HG02642 (cell line): ENCODE data around the gene PODNL1.
"Not testable (repeated sequence)": the region's sequence is repeated elsewhere in the genome, so short reads cannot be mapped to it uniquely, and the experiment has no call there.

Experiments
- ATAC-seq: cut with Tn5 transposase; IDR thresholded peaks from one replicate; pipeline ENCODE4 v1.9.1; 2021; ENCODE audit warnings: mild to moderate bottlenecking; ENCODE audit not compliant: unreplicated experiment, poor library complexity

Gene PODNL1

GRCh38 chr19:13974073-13974472 lies 35.9 kb upstream of the PODNL1 start:
- ATAC-seq: no peak

GRCh38 chr19:13973479-13973878 lies 35.3 kb upstream of the PODNL1 start:
- not testable (repeated sequence) for ATAC-seq

- ATAC-seq: no peak
Measured at GRCh38 chr19:13972368-13973155, 34.3 kb upstream of the PODNL1 start.

GRCh38 chr19:13971868-13972267 lies 33.7 kb upstream of the PODNL1 start:
- not testable (repeated sequence) for ATAC-seq

GRCh38 chr19:13969897-13970296 lies 31.7 kb upstream of the PODNL1 start:
- ATAC-seq: no peak

- ATAC-seq: no peak
Measured at GRCh38 chr19:13968999-13969398, 30.8 kb upstream of the PODNL1 start.

- ATAC-seq: no peak
Measured at GRCh38 chr19:13968383-13968935, 30.2 kb upstream of the PODNL1 start.

GRCh38 chr19:13967206-13967605 lies 29.0 kb upstream of the PODNL1 start:
- ATAC-seq: not testable (repeated sequence)

GRCh38 chr19:13966684-13967128 lies 28.5 kb upstream of the PODNL1 start:
- no peak for ATAC-seq

GRCh38 chr19:13965926-13966683 lies 27.9 kb upstream of the PODNL1 start:
- no peak for ATAC-seq

GRCh38 chr19:13965377-13965896 lies 27.2 kb upstream of the PODNL1 start:
- no peak for ATAC-seq

GRCh38 chr19:13964776-13965175 lies 26.6 kb upstream of the PODNL1 start:
- no peak for ATAC-seq

GRCh38 chr19:13963603-13964105 lies 25.4 kb upstream of the PODNL1 start:
- no peak for ATAC-seq

- no peak for ATAC-seq
Measured at GRCh38 chr19:13962699-13963602, 24.7 kb upstream of the PODNL1 start.

GRCh38 chr19:13961826-13962698 lies 23.8 kb upstream of the PODNL1 start:
- no peak for ATAC-seq

GRCh38 chr19:13960863-13961784 lies 22.9 kb upstream of the PODNL1 start:
- no peak for ATAC-seq

- no peak for ATAC-seq
Measured at GRCh38 chr19:13959962-13960862, 22.0 kb upstream of the PODNL1 start.
